ENCODE measurements around the gene GOLGA8A. TPM values are rescaled to one million over a fixed set of nuclear protein-coding genes. Genes with fewer than 3 reads are reported as not detected.
"Not testable (repeated sequence)": the region's sequence is repeated elsewhere in the genome, so short reads cannot be mapped to it uniquely, and the experiment has no call there.

The GOLGA8A gene
- total RNA-seq, 1 donor from 2014 or later = 14.3 TPM

DNA sequence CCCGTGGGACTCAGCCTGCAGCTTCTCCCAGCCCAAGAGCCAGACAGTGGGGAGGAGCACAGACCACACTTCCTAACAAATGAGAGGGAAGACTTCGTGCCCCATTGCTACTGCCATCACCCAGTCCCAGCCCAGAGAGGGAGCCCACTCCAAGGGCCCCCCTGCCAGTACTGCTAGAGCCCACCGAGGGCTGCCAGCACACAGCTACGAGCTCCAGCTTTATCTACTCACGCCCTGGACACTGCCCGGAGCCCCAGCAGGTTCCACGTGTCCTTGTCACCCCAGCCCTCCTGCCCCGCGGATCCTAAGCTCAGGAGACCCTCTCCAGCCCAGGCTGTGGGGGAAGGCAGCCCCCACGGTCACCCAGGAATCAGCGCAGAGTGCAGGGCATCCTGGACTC is 1.9 kb downstream of the GOLGA8A start:
- TF ChIP-seq, protein P1, sequence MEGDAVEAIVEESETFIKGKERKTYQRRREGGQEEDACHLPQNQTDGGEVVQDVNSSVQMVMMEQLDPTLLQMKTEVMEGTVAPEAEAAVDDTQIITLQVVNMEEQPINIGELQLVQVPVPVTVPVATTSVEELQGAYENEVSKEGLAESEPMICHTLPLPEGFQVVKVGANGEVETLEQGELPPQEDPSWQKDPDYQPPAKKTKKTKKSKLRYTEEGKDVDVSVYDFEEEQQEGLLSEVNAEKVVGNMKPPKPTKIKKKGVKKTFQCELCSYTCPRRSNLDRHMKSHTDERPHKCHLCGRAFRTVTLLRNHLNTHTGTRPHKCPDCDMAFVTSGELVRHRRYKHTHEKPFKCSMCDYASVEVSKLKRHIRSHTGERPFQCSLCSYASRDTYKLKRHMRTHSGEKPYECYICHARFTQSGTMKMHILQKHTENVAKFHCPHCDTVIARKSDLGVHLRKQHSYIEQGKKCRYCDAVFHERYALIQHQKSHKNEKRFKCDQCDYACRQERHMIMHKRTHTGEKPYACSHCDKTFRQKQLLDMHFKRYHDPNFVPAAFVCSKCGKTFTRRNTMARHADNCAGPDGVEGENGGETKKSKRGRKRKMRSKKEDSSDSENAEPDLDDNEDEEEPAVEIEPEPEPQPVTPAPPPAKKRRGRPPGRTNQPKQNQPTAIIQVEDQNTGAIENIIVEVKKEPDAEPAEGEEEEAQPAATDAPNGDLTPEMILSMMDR (conservative IDR thresholded peaks at IDR 0.05; ENCODE audit: low read depth, low read length) = no peak
- no peak overlapping the region for H3K4me3 ChIP-seq (ENCODE audit: low read depth, low read length)
- DNase-seq (ENCODE audit: low read depth) = no peak

DNA sequence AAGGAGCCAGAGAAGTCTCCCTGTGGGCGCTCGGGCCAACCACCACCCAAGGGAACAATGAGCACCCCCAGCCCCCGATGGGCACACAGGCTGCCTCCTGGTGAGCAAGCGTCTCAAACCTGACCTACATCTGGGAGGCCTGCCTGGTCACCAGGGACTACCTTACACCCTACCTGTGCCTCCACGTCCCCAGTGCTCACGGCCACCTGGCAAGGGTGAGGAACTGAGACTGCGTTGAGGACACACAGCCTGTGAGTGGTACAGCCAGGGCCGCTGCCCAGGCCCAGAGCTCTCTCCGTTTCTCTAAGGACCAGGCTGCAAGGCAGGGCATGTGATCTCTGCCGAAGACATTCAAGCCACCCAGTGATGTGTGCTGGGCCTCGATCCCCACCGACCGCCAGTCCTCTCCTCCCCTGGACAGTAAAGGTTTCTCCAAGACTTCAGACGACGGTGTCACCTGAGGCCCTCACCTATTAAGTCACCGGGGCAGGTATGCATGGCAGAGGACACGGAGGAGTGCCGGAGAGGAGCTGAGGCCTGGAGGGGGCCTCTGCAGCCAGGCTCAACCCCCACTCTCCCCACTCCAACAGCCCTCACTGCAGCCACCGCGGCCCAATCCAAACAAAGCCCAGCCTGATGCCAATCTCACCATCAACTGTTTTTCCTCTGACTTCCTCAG is 2.8 kb downstream of the GOLGA8A start:
- no peak for DNase-seq (ENCODE audit: low read depth)
- TF ChIP-seq, protein P1 (conservative IDR thresholded peaks at IDR 0.05; ENCODE audit: low read depth, low read length) = no peak

DNA sequence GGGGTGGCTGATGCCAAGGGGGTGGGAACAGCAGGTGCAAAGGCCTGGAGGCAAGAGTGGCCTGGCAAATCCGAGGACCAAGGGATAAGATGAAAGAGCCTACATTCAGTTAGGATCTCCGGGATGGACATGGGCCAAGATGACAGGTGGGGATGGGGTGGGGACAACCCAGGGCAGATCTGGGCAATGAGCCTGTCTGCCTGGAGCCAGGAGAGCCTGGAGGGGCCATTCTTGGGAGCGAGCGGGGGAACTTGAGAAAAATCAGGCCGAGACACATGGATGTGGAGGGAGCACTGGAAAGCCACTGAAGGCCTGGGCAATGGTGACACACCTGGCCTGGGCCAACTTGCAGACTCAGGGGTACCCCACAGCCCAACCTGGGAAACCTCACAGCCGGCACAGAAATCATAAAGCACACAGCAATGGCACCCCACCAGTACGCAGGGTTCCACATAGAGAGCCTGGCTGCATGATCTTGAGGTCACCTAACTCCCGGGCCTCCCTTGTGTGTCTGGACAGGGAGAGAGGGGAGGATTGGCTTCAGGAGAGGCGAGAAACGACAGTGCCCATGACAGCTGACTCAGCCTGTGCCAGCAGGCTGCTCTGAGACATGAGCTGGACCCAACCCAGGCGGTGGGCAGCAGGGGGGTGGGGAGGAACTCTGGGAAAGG is 3.5 kb downstream of the GOLGA8A start:
- not testable (repeated sequence) for DNase-seq (ENCODE audit: low read depth); H3K4me3 ChIP-seq (ENCODE audit: low read depth, low read length)

More for the DNA sequence above, 2.8 kb downstream of the GOLGA8A start:
- H3K4me3 ChIP-seq (ENCODE audit: low read depth, low read length) = no peak overlapping the region

DNA sequence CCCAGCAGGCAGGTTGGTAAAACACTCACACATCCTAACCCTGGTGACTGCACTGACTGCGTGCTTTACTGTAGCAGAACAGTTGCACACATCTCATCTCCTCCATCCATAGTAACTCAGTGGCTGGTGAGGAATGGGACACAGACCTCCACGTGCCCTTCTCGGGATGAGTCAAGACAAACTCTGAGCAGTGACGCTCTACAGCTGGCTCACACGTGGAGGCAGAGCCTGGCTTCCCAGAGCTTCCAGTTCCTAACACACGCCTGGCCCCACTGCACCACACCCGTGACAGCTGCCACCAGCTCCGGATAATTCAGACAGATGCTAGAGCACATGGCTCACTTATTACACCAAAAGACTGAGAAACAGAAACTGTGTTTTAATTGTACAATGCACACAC is 7.0 kb downstream of the GOLGA8A start:
- not testable (repeated sequence) for DNase-seq (ENCODE audit: low read depth)

DNA sequence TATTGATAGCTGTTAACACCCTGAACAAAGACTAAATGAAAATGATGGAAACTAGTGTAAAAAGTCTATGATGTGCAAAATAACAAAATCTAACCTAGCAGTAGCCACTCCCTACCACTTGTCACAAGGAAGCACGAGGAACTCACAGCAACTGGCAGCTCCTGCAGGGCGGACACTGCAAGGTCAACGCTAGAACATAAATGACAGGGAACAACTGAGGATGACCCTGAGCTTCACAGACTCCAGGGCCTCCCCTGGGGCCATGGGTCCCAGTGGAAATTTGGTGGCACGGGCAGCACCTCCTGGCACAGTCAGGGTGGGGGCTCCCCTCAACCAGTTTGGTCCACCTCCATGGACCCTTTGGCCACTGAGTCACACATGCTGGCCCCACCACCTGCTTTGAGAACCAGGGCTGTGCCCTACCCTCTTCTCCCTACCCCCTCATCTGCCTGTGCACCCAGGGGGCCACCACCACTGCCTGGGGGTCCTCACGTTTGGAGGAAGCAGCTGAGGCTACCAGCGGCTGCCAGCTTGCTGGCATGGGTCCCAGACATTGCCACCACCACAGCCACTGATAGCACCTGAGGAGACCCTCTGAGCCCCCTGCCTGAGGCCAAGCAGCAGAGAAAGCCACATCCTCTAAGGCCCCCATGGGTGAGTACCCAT is 14.1 kb downstream of the GOLGA8A start:
- H3K4me3 ChIP-seq (ENCODE audit: low read depth, low read length); DNase-seq (ENCODE audit: low read depth): not testable (repeated sequence)

More for the DNA sequence above, 7.0 kb downstream of the GOLGA8A start:
- H3K4me3 ChIP-seq (ENCODE audit: low read depth, low read length) = not testable (repeated sequence)

DNA sequence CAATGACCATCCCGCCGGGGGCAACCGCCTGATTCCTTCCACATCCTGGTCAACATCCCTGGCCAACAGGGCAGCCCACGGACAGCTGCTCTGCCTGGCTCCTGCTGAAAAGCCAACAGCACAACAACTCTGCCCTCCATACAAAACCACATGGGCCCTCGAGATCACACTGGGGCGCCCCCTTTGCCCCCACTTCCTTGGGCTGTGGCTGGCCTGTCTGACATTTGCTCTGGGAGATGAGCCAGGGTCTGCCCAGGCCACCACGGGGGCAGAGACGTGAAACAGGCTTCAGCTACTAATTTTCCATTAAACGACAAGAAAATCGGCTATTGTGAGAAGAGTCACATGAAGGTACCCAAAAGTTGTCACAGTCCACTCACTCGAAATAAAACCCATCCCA is 16.7 kb downstream of the GOLGA8A start:
- H3K4me3 ChIP-seq (ENCODE audit: low read depth, low read length); DNase-seq (ENCODE audit: low read depth): not testable (repeated sequence)

DNA sequence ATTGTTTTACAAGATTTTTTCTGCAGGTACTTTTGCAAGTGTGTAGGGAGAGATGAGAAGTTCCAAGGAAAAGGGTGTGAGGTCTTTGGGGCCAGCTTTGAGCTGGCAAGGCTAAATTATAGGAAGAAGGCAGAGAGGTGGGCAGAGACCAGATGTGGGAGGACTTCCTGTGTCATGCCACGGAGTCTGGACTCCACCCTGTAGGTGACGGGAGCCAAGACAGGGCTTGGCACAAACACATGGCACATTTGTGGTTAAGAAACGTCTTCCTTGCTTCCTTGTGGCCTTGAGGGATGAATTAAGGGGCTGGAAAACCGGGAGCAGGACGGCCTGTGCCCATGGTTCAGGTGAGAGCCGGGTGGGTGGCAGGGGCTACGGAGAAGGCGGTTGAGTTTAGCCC is 19.2 kb downstream of the GOLGA8A start:
- not testable (repeated sequence) for DNase-seq (ENCODE audit: low read depth); H3K4me3 ChIP-seq (ENCODE audit: low read depth, low read length)

DNA sequence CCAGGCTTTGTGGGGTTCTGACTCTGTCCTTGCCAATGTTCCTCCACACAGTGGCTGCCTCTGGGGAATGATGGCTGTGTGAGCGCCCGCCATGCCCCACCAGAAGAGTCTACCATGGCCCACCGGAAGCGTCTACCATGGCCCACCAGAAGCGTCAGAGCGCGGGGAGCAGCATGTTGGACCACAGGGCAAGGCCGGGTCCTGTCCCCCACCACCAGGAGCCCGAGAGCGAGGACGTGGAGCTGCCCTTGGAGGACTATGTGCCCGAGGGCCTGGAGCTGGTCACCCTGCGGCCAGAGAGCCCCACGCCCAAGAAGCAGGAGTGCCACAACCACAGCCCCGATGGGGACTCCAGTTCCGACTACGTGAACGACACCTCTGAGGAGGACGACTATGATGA is 28.1 kb downstream of the GOLGA8A start:
- not testable (repeated sequence) for DNase-seq (ENCODE audit: low read depth); H3K4me3 ChIP-seq (ENCODE audit: low read depth, low read length)

DNA sequence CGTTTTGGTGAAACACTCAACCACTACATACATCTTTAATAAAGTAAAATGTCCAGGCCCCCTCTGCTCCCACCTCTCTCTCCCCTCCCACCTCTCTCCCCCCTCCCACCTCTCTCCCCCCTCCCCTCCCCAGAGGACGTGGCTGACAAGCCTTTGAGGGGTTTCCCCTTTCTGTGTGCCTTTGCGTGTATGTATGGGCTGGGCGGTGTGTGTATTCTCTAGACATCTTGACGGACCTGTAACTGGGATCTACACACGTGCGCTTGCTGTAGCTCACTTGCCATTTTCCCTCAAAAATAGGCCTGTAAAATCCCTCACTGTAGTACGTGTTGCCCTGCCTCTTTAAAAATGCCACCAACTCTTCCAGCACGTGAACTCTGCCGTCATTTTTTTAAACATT is 28.6 kb downstream of the GOLGA8A start:
- DNase-seq (ENCODE audit: low read depth); H3K4me3 ChIP-seq (ENCODE audit: low read depth, low read length): not testable (repeated sequence)

DNA sequence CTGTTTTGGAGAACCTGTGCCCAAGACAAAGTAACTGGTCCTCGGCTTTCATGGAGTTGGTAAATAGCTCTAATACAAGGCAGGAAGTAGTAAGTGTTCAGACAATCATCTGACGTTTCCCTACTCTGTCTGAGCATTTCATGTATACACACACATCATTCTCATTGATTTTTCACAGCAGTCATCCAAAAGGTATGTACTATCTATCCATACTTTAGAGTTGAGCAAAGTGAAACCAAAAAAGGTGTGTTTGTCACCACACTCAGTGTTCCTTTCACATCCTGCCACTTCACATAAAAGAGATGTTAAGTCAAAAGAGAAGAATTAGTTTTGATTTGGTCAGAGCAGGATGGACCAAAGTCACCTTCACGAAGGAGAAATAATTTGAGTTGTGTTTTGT is 33.7 kb downstream of the GOLGA8A start:
- not testable (repeated sequence) for DNase-seq (ENCODE audit: low read depth); H3K4me3 ChIP-seq (ENCODE audit: low read depth, low read length)

DNA sequence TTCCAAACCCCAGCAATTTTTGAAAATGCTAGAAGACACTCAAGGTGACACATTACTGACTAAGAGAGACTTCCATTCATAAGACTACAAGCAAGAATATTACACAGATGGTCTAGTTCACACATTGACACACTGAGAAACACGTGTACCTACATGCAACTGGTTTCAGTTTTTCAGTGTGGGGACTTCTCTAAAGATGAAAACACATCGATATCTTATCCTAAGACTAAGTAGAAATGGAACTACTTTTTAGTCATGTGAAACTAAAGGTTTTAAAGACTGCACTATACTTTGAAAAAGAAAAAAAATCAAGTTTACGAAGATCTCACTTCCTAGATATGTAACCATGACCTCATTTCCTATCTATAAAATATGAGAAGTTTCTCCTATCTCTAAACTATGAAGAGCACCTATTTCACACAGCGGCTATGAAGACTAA is 34.4 kb downstream of the GOLGA8A start:
- not testable (repeated sequence) for DNase-seq (ENCODE audit: low read depth); H3K4me3 ChIP-seq (ENCODE audit: low read depth, low read length)

DNA sequence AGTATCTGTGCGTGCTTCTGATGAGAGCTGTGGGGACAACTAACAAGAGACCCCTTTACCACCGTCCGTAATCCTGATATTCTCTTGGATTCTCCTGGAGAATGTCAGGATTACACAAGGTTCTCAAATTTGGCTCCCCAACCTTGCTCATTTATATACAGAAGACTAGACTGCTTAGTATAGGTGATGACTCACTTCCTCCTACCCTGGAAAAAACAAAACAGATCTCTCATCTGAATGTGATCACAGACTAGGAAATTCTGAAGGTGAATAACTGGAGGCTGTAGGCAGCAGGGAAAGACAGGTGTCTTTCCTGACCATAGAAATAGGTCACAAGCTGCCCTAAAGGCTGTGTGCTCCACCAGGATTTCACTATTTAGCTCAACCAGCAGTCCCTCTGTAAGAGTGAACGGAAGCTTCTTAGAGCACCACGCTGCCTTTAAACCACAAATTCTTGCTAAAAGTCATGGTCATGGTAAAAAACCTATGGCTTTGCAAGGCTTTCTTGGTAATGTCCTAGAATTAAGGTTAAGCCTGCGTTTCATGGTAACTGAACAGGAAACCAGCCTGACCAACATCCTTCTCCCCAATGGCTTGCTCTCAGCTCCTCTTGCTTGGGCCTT is 39.9 kb downstream of the GOLGA8A start:
- H3K4me3 ChIP-seq (ENCODE audit: low read depth, low read length); DNase-seq (ENCODE audit: low read depth): not testable (repeated sequence)

DNA sequence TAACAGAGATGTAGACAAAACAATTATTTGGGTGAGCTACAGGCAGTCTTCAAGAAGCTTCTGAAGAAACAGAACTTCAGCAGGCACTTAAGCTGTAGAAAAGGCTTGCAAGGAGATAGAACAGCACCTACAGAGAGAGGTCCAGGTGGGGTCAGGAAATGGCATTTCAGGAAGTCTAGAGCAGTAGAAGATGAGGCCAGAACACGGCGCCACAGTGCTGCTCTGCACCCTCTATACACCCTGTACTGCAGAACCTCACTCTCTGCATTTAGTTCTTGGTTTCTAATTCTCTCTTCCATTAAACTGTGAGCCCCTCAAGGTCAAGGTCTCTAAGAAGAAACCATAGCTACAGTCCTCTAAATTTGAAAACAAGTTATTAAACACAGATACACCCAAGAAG is 44.6 kb downstream of the GOLGA8A start:
- not testable (repeated sequence) for DNase-seq (ENCODE audit: low read depth); H3K4me3 ChIP-seq (ENCODE audit: low read depth, low read length)

DNA sequence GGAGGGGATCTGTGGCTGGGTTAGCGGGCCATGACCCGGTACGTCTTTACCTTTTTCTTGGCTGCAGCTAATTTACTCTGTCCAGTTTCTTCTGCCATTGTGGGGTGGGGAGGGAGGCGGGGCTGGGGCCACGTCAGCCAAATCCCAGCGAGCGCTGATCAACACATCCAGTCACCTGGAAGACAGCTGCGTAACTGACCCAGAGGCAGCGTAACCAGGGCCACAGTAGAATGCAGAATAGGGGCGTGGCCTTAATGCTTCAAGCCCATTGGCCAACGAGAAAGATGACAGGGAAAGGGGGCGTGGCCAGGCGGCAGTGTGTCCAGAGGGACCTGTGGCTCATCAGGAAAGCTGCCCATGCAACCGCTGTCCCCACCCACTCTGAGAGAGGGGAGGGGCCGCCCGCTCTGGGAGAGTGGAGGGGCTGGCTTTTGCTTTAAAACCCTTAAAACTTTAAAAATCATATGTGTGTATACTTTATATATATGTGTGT is 48.0 kb downstream of the GOLGA8A start:
- H3K4me3 ChIP-seq (ENCODE audit: low read depth, low read length); DNase-seq (ENCODE audit: low read depth): not testable (repeated sequence)

Data from epithelial cell of proximal tubule (primary cell).